HL-60 (cell line): ENCODE results near the gene CPAMD8.

Experiments
- DNase-seq, 2 experiments: peaks; one replicate each; pipeline ENCODE4 v3.0.0-alpha.2; 2010 to 2020; ENCODE audit warnings: low read depth in 1 of 2, low spot score in 1 of 2
- H3K27ac ChIP-seq: fragments of 250-450 bp; sonication (Bioruptor Pico); replicated peaks from 2 replicates; pipeline ENCODE4 v1.5.1; 2020; ENCODE audit warnings: mild to moderate bottlenecking, moderate library complexity
- H3K27me3 ChIP-seq: fragments of 250-450 bp; sonication (Bioruptor Pico); 2 replicates; pipeline ENCODE4 v1.5.1; 2021; ENCODE audit warnings: mild to moderate bottlenecking, moderate library complexity; ENCODE audit not compliant: insufficient read depth, poor library complexity, severe bottlenecking
- H3K4me3 ChIP-seq: replicated peaks from 2 replicates; pipeline ENCODE4 v1.5.1; 2011; ENCODE audit warnings: mild to moderate bottlenecking, control low read depth, low read length; ENCODE audit not compliant: insufficient read depth
- CTCF ChIP-seq: IDR thresholded peaks from one replicate; pipeline ENCODE4 v1.5.1; 2011; ENCODE audit warnings: low read length, control low read depth, inconsistent platforms; ENCODE audit not compliant: insufficient read depth
- GABPA ChIP-seq: IDR thresholded peaks from 2 replicates; pipeline ENCODE4 v1.6.1; 2012; ENCODE audit warnings: low read depth
- POLR2AphosphoS5 ChIP-seq: IDR thresholded peaks from 2 replicates; pipeline ENCODE4 v1.6.1; 2012; ENCODE audit warnings: low read depth
- REST ChIP-seq: IDR thresholded peaks from 2 replicates; pipeline ENCODE4 v1.6.1; 2012; ENCODE audit warnings: low read depth; ENCODE audit not compliant: insufficient replicate concordance
- SPI1 ChIP-seq: IDR thresholded peaks from 2 replicates; pipeline ENCODE4 v1.6.1; 2012; ENCODE audit warnings: low read depth, mild to moderate bottlenecking, borderline replicate concordance

Gene CPAMD8

GRCh38 chr19:16890461-16891184, 136.0 kb downstream of the CPAMD8 start:
- Histone ChIP-seq H3K27me3 (peaks cover 4% of the 10 kb centered on the region), H3K4me3 (no peak overlapping the region), H3K27ac (no peak overlapping the region)
- no peak for DNase-seq
- TF ChIP-seq GABPA, result no peak

GRCh38 chr19:16889883-16890460, 136.6 kb downstream of the CPAMD8 start:
- no peaks in the 10 kb centered on the region for H3K27me3 ChIP-seq
- H3K27ac ChIP-seq, result no peak overlapping the region
- DNase-seq, result no peak
- TF ChIP-seq CTCF (no peak), SPI1 (no peak), POLR2AphosphoS5 (no peak), REST (no peak), GABPA (no peak)
- H3K4me3 ChIP-seq, result no peak overlapping the region

GRCh38 chr19:16889366-16889882, 137.2 kb downstream of the CPAMD8 start:
- DNase-seq, result no peak
- TF ChIP-seq REST (no peak), GABPA (no peak), SPI1 (no peak), CTCF (no peak), POLR2AphosphoS5 (no peak)
- Histone ChIP-seq H3K4me3 (no peak overlapping the region), H3K27me3 (no peaks in the 10 kb centered on the region), H3K27ac (no peak overlapping the region)

- H3K4me3 ChIP-seq, result no peak within 1 kb of the TSS
- H3K27ac ChIP-seq, result no peak within 1 kb of the TSS
- no peaks in the 10 kb centered on the region for H3K27me3 ChIP-seq
- DNase-seq, result peak; percentile 47 to 71
- TF ChIP-seq CTCF, result no peak
- peak; percentile 100 for TF ChIP-seq POLR2AphosphoS5
- peak; percentile 66; the same call in 1 of the 2 replicates for TF ChIP-seq GABPA
- TF ChIP-seq SPI1, result no peak
- TF ChIP-seq REST, result no peak
Measured at GRCh38 chr19:16888629-16889365, 137.8 kb downstream of the CPAMD8 start, which contains the start of gene F2RL3. Gene F2RL3 (plus strand): TSS chr19:16888999. CDS start chr19:16889190, 191 bp downstream.
